Activated naive CD4-positive, alpha-beta T cell treated with anti-CD3 and anti-CD28 coated beads, Interleukin-2, amount 10 ng/mL, durations not matched to agents 7 days and 5 days (primary cell): ENCODE measurements around the gene CNNM3.
A peak's percentile ranks its signal among the peaks of the same experiment; 100 is the strongest.
"Not testable (repeated sequence)": the region's sequence is repeated elsewhere in the genome, so short reads cannot be mapped to it uniquely, and the experiment has no call there.

Experiments used
- CTCF ChIA-PET: fragments of 350-600 bp; sonication (Branson Sonifier 250); formaldehyde crosslinking; loops from one replicate; lab custom pipeline; 2021; ENCODE audit warnings: antibody characterized with exemption; lab: Charles Lee
- DNase-seq: peaks from one replicate; pipeline ENCODE4 v3.0.0-alpha.2; 2020
- H3K27ac Mint-ChIP-seq: one replicate; pipeline ENCODE4 v1.8.0; 2021; ENCODE audit warnings: mild to moderate bottlenecking, moderate library complexity, mixed read lengths
- H3K27me3 Mint-ChIP-seq: one replicate; pipeline ENCODE4 v1.8.0; 2021; ENCODE audit warnings: mild to moderate bottlenecking, mixed read lengths
- H3K36me3 Mint-ChIP-seq: one replicate; pipeline ENCODE4 v1.8.0; 2021; ENCODE audit warnings: mixed read lengths
- H3K4me1 Mint-ChIP-seq: one replicate; pipeline ENCODE4 v1.8.0; 2021; ENCODE audit warnings: mixed read lengths
- H3K4me3 Mint-ChIP-seq: one replicate; pipeline ENCODE4 v1.8.0; 2021; ENCODE audit warnings: mild to moderate bottlenecking, moderate library complexity, mixed read lengths
- H3K9me3 Mint-ChIP-seq: one replicate; pipeline ENCODE4 v1.8.0; 2021; ENCODE audit warnings: mixed read lengths

CNNM3 gene

DNA sequence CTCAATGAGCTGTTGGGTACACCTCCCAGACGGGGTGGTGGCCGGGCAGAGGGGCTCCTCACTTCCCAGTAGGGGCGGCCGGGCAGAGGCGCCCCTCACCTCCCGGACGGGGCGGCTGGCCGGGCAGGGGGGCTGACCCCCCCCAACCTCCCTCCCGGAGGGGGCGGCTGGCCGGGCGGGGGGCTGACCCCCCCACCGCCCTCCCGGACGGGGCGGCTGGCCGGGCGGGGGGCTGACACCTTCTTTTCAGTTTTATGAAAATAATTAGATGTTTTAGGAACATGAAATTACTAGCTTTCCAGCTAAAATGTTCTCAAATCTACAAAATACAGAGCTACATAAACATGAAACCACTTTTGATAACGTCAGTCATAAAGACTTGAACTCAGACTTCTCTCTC lies 10.1 kb upstream of the CNNM3 start:
- peaks cover 20% of the 10 kb centered on the region for H3K4me1 Mint-ChIP-seq
- not testable (repeated sequence) for H3K9me3 Mint-ChIP-seq, H3K4me3 Mint-ChIP-seq, DNase-seq, H3K27me3 Mint-ChIP-seq
- H3K27ac Mint-ChIP-seq: peak overlapping the region; percentile 93
- CTCF ChIA-PET: interaction anchor here (2.2 kb wide), 1 partner anchor 11 kb away, joined by 10 read pairs; the partner anchor contains the start of gene CNNM3
- H3K36me3 Mint-ChIP-seq: peaks cover 10% of the 10 kb centered on the region

DNA sequence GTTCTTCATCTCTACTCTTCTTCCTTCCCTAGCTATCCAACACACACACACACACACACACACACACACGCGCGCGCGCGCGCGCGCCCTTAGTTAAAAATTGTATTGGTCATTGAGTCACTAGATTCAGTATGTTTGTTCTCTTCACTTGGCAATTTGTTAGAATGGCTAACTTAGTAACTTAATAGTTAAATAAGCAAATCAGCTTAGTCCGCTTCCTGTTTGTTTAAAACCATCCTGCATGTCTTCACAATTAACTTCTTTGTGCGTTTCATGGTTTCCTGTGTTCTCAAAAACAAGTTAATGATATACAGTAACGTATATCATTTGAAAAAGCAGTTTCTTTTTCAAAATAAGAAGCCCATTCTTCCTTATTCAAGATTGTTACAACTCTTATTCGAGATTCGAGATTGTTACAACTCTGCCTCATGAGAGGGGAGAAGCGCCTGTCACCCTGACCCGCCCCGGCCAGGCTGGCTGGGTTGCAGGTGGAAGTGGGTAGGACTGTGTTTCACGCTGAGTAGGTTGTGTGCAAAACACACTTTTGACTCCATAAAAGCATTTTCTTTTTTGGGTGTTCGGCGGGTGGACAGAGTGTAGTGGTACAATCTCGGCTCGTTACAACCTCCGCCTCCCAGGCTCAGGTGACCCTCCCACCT lies 9.5 kb upstream of the CNNM3 start:
- Mint-ChIP-seq H3K9me3 (no peaks in the 10 kb centered on the region), H3K36me3 (peaks cover 10% of the 10 kb centered on the region), H3K4me1 (peaks cover 20% of the 10 kb centered on the region), H3K4me3 (peak overlapping the region; percentile 21), H3K27me3 (no peaks in the 10 kb centered on the region), H3K27ac (peak overlapping the region; percentile 93)
- CTCF ChIA-PET: interaction anchor here (2.2 kb wide), 1 partner anchor 10 kb away, joined by 10 read pairs; the partner anchor contains the start of gene CNNM3
- peak; percentile 62 for DNase-seq

DNA sequence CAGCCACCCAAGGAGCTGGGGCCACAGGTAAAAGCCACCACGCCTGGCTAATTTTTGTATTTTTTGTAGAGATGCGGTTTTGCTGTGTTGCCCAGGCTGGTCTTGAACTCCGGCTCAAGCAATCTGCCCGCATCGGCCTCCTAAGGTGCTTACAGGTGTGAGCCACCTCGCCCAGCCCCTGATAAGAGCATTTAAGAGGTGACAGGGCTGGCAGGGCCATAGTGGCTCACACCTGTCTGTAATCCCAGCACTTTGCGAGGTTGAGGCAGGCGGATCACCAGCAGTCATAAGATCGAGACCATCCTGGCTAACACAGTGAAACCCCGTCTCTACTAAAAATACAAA lies 9.0 kb upstream of the CNNM3 start:
- H3K27me3 Mint-ChIP-seq: no peaks in the 10 kb centered on the region
- peaks cover 10% of the 10 kb centered on the region for H3K36me3 Mint-ChIP-seq
- H3K27ac Mint-ChIP-seq: peak overlapping the region; percentile 93
- CTCF ChIA-PET: interaction anchor here (2.2 kb wide), 1 partner anchor 10 kb away, joined by 10 read pairs; the partner anchor contains the start of gene CNNM3
- H3K9me3 Mint-ChIP-seq: no peaks in the 10 kb centered on the region
- no peak overlapping the region for H3K4me3 Mint-ChIP-seq
- DNase-seq: no peak
- peaks cover 20% of the 10 kb centered on the region for H3K4me1 Mint-ChIP-seq

DNA sequence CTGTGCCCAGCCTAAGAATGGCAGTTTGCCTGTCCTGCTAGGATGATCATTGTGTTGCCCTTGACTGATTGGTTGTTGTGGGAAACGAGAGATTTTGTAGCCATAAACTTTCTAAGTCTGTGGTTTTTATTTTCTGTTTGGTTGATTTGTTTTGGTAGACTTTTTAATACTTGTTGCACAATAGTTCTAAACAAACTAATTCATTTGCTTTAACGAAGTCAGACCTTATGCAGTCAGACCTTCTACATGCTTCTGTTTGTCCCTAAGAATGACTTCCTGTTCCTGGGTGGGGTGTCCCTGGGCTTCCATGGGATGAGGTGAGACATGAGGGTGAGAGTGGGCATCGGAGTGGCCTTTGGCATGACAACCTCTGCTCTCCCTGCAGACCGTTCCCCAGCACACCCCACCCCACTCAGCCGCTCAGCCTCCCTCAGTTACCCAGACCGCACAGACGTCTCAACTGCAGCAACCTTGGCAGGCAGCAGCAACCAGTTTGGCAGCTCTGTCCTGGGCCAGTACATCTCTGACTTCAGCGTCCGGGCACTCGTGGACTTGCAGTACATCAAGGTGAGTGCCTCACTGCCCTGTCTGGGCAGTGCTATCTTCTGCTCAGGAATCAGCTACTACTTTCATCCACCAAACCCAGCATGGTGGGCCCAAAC lies 7.8 kb upstream of the CNNM3 start:
- Mint-ChIP-seq H3K4me1 (peaks cover 20% of the 10 kb centered on the region), H3K36me3 (peaks cover 10% of the 10 kb centered on the region), H3K9me3 (no peaks in the 10 kb centered on the region), H3K4me3 (no peak overlapping the region), H3K27me3 (no peaks in the 10 kb centered on the region), H3K27ac (peak overlapping the region; percentile 63)
- CTCF ChIA-PET: interaction anchor here (2.2 kb wide), 1 partner anchor 8 kb away, joined by 10 read pairs; the partner anchor contains the start of gene CNNM3
- no peak for DNase-seq

DNA sequence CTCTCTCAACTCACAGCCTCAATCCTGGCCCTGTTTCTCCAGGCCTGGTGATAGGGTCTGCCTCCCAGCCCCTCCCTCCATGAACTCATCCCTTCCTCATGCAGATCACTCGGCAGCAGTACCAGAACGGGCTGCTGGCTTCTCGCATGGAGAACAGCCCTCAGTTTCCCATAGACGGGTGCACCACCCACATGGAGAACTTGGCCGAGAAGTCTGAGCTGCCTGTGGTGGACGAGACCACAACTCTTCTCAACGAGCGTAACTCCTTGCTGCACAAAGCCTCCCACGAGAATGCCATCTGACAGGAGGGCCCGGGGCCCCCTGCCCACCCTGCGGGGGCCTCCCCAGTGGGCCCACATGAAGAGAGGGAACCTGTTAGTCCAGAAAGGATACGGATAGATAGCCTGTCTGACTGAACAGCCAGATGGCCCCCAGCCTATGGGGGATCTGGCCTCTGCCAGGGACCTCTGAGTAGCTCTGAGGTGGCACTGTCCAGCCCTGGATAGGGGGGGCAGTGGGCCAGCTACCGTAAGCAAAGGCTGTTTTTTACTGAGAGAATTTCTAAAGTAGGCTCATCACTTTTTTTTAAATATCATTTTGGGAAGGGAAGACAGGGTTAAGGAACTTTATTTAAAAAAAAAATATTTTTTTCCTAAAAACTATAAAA lies 6.7 kb upstream of the CNNM3 start:
- no peak for DNase-seq
- CTCF ChIA-PET: no interaction called here
- Mint-ChIP-seq H3K36me3 (peaks cover 10% of the 10 kb centered on the region), H3K27me3 (no peaks in the 10 kb centered on the region), H3K4me1 (peaks cover 20% of the 10 kb centered on the region), H3K4me3 (no peak overlapping the region), H3K9me3 (no peaks in the 10 kb centered on the region), H3K27ac (peak overlapping the region; percentile 16)

DNA sequence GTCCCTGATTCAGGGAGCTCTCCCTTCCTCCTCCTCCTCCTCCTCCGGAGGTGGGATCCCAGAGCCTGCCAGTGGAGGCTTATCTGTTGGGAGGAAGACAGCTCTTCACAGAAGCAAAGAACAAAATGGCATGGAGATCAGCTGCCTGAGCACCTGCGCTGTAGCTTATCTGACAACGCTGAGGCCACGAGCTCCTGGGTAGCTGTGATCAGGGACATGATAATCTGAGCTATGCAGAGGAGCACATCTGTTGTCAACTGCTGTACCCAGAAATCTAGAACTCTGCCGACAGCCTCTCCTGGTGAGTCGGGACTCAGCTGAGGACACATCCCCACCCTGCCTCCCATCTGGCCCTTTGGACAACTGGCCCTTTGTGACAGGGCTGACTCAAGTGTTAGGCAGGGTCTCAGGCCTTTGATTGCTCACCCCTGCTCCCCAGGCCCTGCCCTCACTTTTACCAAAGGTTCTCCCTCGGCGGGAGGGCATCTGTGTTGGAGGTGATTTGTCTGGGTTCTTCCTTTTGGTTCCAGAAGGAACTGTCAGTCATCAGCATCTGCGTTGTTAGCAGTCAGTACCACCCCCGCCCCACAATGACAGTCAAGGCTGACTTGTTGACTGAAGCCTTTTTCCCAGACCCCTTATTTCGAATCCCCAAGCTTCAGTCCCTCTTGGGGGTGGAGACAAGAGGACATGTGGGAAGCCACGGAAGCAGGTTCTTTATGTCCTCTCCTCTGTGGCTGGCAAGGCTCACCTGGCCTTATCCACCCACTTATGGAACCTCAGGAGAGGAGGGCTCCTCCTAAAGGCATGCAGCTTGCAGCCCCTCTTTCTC lies 5.9 kb upstream of the CNNM3 start:
- DNase-seq: no peak

DNA sequence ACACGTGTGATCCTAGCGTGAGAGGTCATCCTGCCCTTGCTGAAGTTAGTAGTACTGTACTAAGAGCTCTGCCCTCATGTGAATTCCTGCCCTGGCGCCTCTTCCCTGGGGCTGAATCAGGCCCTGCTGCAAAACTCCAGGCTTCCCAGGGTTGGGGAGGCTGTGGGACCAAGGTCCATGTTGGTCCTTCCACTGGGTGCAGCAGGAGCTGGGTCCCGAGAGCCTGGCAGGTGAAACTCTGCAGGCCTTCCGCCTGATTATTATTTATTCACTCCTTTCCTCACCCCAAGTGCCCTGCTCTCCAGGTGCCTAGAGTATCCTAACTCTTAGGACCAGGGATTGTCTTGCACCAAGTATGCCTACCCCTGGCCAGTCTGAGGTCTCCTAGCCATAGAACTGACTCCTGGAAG lies 5.3 kb upstream of the CNNM3 start:
- CTCF ChIA-PET: no interaction called here
- Mint-ChIP-seq H3K27me3 (no peaks in the 10 kb centered on the region), H3K9me3 (no peaks in the 10 kb centered on the region), H3K36me3 (peaks cover 10% of the 10 kb centered on the region), H3K4me1 (peaks cover 26% of the 10 kb centered on the region), H3K27ac (no peak overlapping the region), H3K4me3 (no peak overlapping the region)
- DNase-seq: no peak

More for the DNA sequence above, 5.9 kb upstream of the CNNM3 start:
- no peak overlapping the region for H3K4me3 Mint-ChIP-seq
- peaks cover 22% of the 10 kb centered on the region for H3K4me1 Mint-ChIP-seq
- no peak overlapping the region for H3K27ac Mint-ChIP-seq
- H3K36me3 Mint-ChIP-seq: peaks cover 10% of the 10 kb centered on the region
- CTCF ChIA-PET: no interaction called here
- H3K9me3 Mint-ChIP-seq: no peaks in the 10 kb centered on the region
- H3K27me3 Mint-ChIP-seq: no peaks in the 10 kb centered on the region

DNA sequence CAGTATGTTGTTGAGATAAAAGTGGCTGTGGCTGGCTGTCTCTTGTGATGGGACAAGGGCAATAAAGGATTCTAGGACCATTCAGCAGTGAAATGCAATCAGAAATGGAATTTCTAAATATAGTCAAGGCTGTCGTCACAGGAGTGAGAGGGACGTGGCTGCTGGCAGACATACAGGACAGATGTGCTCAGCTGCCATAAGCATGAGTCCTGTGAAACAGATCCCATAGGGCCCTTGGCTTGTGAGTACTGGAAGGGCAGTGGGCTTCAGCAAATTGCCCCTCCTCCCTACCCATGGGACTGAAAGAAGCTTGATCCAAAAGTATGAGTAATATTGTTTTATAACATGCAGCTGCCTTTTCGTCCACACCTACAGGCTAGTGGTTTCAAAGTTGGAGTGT lies 4.2 kb upstream of the CNNM3 start:
- Mint-ChIP-seq H3K36me3 (peaks cover 6% of the 10 kb centered on the region), H3K4me3 (no peak overlapping the region), H3K27ac (no peak overlapping the region), H3K4me1 (peaks cover 17% of the 10 kb centered on the region), H3K9me3 (no peaks in the 10 kb centered on the region), H3K27me3 (no peaks in the 10 kb centered on the region)
- no peak for DNase-seq
- CTCF ChIA-PET: no interaction called here

DNA sequence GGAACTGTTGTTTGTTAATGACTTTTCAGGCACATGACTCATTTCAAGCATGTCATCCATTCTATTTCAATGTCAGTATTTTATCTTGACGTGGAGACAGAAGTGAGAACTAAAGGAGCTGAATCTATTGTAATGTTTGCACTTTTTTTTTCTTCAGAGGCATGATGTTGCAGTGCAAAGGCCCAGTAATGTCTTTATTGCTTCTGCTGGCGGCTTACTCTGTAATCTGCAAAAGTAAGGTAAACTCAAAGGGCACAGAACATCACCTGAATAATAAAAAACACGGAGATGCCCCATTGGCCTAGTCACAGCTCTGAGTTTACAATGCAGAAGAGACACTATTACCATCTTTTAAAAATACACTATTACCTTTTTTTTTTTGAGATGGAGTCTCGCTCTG lies 2.4 kb upstream of the CNNM3 start:
- Mint-ChIP-seq H3K9me3 (no peaks in the 10 kb centered on the region), H3K4me3 (no peak overlapping the region), H3K4me1 (peaks cover 25% of the 10 kb centered on the region), H3K27ac (no peak overlapping the region), H3K27me3 (no peaks in the 10 kb centered on the region), H3K36me3 (peaks cover 17% of the 10 kb centered on the region)
- CTCF ChIA-PET: interaction anchor here (0.8 kb wide), 1 partner anchor 44 kb away, joined by 3 read pairs; the partner anchor contains the start of gene ANKRD39
- DNase-seq: no peak

DNA sequence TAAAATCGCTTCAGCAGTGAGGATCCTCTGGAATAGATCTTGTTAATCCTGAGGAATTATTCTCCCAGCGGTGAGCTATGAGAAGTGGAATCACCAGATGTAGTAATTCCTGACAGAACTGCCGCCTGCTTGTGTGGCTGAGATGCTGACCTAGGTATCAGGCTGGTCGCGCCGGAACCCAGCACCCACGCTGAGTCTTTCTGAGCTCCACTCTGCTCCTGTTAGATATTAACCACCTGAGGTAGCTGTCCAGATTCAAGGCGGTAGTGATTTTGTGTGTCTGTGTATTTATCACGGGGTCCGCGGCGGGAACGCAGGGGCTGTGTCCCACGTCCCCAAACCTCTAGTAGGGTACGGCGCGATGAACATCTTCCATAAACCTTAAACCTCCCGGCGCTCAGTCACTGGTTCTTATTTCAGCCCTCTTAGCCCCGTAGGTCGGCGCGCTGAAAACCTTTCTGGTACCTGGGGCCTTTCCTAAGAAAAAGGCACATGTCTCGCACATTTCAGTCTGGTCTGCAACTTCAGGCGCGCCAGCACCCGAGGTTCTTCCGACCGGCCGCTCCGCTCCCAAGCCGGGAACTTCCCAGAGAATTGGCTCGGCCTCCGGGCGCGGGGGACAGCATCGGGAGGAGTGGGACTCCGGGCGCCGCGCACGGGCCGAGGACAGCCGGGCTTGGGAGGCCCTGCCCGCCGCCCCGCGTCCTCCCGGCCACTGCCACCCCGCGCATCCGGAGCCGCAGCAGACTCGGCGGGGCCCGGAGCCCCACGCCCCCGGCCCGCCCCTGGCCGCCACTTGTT lies 542 bp upstream of the CNNM3 start:
- CTCF ChIA-PET: interaction anchor here (1.0 to 2.0 kb wide), 3 partner anchors 8 to 136 kb away, joined by 3 to 10 read pairs (median 3); no protein-coding TSS in a partner anchor
- Mint-ChIP-seq H3K4me3 (peak overlapping the region; percentile 86), H3K4me1 (peaks cover 43% of the 10 kb centered on the region), H3K36me3 (peaks cover 29% of the 10 kb centered on the region), H3K27ac (peak overlapping the region; percentile 67), H3K9me3 (no peaks in the 10 kb centered on the region), H3K27me3 (no peaks in the 10 kb centered on the region)
- DNase-seq: no peak

DNA sequence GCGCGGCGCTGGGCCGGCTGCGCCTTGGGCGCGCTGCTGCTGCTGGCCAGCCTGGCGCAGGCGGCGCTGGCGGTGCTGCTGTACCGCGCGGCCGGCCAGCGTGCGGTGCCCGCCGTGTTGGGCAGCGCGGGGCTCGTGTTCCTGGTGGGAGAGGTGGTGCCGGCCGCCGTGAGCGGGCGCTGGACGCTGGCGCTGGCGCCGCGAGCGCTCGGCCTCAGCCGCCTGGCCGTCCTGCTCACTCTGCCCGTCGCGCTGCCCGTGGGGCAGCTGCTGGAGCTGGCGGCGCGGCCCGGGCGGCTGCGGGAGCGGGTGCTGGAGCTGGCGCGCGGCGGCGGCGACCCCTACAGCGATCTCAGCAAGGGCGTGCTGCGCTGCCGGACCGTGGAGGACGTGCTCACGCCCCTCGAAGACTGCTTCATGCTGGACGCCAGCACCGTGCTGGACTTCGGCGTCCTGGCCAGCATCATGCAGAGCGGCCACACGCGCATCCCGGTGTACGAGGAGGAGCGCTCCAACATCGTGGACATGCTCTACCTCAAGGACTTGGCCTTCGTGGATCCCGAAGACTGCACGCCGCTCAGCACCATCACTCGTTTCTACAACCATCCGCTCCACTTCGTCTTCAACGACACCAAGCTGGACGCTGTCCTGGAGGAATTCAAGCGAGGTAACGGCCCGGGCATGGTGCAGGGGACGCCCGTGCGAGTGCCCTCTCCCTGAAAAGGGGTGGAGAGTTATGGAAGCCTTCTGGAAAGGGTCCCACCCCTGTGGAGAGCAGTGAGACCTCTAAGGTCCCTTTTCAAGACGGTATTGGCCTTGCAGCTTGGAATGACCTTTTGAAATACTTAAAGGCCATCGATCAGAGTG lies 1.0 kb downstream of the CNNM3 start:
- Mint-ChIP-seq H3K9me3 (no peaks in the 10 kb centered on the region), H3K4me3 (peak overlapping the region; percentile 85), H3K4me1 (peaks cover 56% of the 10 kb centered on the region), H3K36me3 (peaks cover 34% of the 10 kb centered on the region), H3K27ac (peak overlapping the region; percentile 79), H3K27me3 (no peaks in the 10 kb centered on the region)
- CTCF ChIA-PET: interaction anchor here (0.7 to 2.1 kb wide), 8 partner anchors 10 to 224 kb away, joined by 3 to 10 read pairs (median 4); partner anchors contain the start of gene ANKRD39
- peak; percentile 28 for DNase-seq

DNA sequence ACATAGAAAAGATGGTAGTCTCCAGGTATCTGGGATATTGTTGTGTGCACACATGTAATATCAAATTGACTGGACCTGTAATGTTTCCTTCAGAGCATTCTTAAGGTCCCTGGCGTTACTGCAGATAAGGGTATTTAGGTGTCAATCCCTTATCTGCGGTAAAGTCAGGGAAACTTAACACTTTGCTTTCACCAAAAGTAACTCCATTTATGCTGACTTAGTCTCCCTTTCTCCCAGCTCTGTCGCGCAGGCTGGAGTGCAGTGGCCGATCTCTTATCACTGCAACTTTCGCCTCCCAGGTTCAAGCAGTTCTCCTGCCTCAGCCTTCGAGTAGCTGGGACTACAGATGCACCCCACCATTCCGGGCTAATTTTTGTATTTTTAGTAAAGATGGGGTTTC lies 1.8 kb downstream of the CNNM3 start:
- DNase-seq: no peak
- H3K27me3 Mint-ChIP-seq: no peaks in the 10 kb centered on the region
- H3K4me1 Mint-ChIP-seq: peaks cover 58% of the 10 kb centered on the region
- no peaks in the 10 kb centered on the region for H3K9me3 Mint-ChIP-seq
- peak overlapping the region; percentile 85 for H3K4me3 Mint-ChIP-seq
- H3K36me3 Mint-ChIP-seq: peaks cover 37% of the 10 kb centered on the region
- H3K27ac Mint-ChIP-seq: peak overlapping the region; percentile 77
- CTCF ChIA-PET: interaction anchor here (2.0 to 2.1 kb wide), 2 partner anchors 11 to 40 kb away, joined by 6 to 10 read pairs; partner anchors contain the start of gene ANKRD39
